Activated CD4-positive, alpha-beta T cell treated with anti-CD3 and anti-CD28 coated beads, Interleukin-2, amount 50 U/mL, for 1 hour (primary cell): Measurements from ENCODE around the gene HSPBP1.

Experiments used
- DNase-seq: peaks from one replicate; pipeline ENCODE4 v3.0.0-alpha.2; 2020

Gene HSPBP1

DNA sequence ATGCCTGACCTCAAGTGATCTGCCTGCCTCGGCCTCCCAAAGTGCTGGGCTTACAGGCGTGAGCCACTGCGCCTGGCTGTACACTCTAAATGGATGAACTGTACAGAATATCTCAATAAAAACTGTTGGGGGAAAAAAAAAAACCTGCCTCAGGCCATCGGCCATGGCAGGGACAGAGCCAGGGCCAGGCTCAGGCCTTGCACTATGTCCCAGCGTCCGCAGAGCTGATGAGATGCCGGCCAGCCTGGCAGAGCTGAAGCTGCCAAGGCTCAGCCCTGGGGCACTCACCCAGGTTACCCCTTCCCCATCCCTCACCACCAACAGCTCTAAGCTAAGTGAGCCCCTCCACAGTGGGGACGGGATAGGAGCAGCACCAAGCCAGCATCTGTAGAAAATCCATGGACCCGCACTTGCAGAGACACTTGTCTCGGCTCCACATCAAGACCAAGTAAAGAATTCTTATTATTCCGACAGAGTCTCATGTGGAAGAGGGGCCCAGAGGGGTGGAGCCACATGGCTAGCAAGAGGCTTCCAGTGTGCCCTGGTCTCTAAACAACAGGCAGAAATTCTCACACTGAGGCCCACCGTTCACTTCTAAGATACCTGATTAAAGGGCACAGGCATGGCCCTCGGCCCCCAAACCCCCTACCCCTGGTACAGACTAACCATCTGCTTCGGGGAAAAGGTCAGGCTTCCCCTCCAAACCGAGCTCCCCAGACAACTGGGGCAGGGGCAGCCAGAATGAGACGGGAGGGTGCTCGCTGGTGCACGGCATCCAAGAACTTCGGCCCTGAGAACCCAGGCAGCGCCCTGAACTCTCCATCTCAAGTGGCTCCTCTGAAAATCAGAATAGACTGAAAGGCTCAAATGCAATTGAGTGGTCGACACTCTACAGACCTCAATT lies 26.9 kb downstream of the HSPBP1 start:
- DNase-seq, result no peak

DNA sequence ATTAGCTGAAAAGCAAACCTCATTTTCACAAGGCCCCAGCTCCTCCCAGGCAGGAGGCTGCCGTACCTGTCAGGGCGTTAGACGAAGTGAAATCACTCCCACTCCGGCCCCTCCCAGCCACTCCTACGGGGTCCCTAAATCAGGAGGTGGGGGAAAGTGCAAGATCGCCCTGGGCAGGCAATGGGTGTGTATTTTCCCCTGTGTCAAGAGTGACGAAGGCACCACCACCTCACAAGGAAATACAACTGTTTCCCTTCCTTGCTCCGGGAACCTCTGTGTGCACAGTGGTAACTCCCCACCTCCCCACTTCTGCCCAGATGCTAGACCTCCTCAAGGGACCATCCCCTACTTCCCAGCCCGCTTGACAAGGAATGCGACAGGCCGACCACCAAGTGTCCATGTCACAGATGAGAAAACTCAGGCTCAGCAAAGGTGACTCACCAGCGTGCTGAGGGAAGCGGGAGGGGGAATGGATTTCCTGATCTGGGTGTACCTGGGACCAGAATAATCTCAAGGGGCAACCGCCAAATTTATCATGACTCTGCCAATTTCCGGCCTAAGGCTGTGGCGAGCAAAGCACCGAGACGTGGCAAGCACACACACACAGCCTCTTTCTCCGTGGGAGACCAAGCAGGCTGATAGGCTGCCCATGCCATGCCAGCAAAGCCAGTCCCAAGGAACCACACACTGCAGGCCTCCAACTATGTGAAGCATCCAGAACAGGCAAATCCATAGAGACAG lies 28.4 kb downstream of the HSPBP1 start:
- DNase-seq, result peak; percentile 38

DNA sequence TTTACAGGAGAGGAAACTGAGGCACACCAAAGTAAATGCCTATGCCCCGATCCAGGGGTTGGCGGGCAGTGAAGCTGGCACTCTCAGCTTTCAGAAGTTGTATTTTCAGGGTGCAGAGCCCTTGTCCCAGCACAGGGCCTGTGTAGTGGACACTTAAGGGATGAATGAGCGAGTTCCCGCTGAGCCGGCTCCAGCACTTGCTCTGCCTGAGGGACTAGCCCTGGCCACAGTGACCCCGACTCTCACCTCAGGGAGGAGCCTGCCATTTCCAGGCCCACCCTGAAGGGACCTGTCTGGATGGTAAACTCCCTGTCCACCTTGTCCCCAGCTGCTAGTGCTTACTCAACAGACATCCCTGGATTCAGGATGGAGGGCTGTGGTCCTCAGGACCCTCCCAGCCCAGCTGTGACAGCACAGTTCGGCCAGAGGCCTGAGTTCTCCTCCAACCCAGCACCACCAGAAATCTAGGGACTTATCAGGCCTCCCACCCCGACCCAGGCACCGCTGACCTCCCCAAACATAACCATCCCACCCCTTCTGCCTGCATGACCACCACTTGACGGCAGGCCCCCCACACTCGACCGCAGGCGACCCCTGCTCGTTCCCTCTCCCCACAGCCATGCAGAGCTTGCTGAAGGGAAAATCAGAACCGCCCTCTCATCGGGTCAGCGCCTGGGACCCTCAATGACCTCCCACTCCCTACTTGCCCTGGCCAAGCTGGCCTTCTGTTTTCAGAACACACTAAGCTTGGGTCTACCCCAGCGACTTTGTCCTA lies 29.5 kb downstream of the HSPBP1 start:
- no peak for DNase-seq

DNA sequence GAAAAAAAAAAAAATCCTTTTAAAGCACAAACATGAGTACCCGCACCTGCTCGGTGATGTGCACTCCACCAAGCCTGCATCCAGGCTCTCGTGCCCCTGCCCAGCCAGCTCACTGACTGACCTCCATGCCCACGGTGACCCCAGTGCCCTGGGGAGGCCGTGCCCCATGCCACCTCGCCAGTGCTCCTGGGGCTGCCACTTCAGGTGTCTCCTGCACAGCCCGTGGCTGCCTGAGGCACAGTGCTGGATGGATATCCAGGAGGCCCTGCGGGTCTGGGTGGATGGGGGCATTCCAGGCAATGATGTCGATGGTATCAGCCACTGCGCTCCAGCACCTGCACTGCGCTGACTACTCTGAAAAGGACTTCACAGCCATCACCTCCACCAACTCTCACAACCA lies 30.1 kb downstream of the HSPBP1 start:
- DNase-seq, result no peak

DNA sequence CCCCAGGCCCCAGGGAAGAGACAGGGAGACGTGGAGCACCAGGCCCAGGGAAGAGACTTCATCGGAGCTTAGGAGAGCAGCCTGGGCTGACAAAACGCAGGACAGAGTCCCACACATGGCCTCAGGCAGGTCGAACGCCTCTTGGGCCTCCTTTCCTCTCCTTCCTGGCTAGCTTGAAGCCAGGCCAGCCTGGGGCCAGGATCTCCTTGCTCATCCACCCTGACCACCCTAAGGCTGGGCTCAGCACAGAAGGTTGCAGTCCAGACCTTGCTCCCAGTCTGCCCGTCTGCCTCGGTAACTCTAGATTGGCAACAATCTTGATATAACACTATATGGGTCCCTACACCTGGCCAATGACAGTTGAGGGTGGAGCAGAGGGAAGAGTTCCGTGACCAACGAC lies 31.2 kb downstream of the HSPBP1 start:
- DNase-seq, result no peak

DNA sequence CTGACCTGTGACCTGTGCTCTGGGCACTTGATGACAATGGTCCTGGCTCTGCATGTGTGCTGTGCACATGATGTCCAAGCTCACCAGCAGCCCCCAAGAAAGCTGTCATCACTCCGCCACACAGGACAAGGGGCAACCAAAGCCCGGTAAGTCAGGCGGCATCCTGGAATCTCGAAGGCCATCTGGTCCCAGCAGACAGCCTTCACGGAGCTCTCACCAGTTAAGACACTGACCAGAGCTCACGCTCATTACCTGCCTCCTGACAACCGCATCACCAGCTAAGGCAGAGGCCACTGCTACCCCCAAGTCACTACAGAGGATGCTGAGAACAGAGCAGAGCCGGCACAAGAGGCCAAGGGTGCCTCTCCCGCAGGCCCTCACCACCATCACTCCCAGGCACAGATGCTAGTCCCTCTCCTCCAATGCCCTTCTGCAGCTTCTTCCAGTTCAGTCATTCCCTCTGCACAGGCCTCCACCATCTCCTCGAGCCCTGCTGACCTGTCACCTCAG lies 31.7 kb downstream of the HSPBP1 start:
- no peak for DNase-seq

DNA sequence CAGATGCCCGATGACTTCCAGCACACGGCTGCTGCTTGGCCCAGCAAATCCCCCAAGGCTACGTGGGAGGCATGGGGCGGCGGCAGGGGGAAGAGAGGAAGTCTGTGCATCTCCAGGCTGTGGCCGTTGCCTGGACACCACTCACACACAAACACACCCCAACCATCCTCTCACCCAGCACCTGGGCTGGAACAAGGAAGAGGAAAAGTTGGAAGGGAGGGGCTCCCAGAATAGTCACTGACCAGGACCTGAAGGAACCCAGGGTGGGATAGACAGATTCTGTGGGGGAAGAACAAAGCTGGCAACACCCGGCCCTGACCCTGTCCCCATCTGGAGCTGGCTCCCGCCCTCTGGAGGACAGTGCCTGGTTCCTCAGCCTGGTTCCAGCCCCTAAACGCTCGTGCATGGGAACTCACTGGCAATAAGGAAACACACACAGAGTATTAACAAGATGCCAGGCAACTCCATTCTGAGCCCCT lies 32.2 kb downstream of the HSPBP1 start:
- no peak for DNase-seq

DNA sequence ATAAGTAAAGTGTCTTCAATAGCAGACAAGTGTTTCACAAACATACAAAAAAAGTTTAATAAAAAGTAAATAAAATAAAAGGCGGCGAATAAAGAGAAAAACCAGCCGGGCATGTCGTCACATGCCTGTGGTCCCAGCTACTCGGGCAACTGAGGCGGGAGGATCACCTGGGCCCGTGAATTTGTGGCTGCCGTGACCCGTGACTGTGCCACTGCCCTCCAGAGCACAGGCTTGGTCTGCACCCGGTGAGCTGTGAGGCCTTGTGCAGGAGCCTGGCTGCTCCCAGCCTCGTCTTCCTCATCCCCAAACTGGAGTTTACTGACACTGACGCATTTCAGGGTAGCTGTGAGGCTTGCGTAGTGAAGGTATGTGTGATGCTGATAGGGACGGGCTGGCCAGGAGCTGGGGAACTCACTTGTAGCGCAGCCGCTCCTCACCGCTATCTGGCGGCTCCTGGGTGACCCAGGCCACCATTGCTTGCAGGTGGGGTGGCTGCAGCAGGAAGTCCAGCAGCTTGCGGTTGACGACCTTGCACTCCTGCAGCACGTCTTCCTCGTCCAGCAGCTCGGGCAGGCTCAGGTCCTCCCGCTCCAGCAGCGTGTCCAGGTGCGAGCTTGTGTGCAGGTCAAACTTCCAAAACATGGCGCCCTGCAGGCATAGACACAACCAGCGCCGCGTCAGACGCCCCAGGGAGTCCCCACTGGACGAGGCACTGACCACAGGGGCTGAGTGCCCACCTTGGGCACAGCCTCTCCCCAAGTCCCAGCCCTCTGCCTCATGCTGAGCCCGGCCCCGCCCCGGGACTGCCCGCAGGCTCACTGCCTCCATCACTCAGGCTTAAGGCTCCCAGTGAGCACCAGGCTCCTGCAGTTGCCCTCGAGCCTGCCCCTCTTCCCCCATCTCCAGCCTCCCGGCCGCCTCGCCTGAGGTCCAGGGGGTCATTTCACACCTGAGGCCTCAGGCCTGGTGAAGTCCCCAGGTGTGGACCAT lies 33.2 kb downstream of the HSPBP1 start:
- DNase-seq, result no peak

DNA sequence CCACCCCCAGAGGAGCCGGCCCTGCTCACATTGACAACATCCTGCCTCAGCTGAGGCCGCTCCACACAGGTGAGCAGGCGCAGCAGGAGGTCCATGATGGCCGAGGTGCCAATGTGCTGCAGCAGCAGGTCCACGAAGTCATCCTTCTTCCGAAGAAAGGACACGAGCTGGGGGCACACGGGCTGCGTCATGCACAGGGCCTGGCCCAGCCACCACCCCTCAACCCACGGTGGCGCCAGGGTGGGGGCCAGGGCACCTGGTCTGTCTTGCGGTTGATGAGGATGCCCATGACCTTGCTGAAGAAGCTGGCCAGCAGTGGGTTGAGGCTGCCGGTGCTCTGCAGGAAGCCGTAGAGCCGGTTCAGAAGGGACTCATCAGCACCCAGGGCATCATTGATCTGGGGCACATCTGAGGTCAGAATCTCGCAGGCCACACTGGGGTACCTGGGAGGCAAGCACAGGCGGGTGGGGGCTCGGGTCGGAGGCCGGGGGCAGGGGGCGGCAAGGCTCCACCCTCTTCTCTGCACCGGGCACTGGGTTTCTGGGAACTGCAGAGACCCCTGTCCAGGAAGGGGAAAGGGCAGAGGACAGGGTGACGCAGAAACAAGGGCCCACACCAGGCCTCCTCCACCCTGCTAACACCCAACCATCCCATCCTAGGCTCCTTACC lies 34.5 kb downstream of the HSPBP1 start:
- no peak for DNase-seq

DNA sequence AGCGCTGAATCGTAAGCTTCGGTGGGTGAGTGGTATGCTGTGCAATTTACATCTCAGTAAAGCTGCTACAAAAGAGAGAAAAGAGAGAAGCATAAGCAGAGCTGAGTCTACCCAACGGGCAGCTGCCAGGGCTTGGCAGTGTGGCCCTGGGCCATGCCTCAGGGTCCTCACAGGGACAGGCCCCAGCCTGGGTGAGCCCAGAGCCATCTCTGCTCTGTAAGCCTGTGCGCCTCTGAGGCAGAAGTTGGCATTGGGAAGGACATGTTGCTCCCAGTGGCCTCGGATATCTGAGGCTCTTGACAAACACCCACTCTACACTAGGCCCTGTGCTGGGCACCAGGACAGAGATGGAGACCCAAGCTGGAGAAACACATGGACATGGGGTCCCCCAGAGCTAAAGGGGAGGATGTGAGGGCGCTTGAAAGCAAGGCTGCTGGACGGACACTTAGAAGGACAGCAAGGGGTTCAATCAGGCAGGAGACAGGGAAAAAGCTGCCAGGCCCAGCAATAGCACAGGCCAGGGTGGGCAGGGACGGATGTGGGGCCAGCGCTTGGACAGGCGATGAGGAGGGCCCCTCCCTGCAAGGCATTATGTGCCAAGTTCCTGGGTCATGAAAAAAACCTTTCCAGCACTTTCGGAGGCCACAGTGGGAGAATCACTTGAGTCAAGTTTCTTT lies 35.8 kb downstream of the HSPBP1 start:
- DNase-seq, result no peak

DNA sequence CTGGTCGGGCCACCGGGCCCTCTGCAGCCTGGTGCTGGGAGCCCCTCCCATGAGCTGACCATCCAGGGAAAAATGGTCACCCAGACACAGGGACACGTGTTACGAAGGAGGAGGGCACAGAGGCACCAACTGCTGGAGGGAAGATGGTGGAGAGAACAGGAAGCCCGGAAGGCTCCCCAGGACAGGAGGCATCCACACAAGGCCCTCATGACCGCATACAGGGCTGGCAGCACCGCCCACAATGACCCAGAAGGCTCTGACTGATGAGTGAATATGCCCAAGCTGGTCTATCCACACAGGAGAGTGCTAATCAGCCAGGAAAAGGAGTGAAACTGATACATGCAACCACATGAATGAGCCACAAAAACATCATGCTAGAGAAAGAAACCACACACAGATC lies 37.4 kb downstream of the HSPBP1 start:
- no peak for DNase-seq

DNA sequence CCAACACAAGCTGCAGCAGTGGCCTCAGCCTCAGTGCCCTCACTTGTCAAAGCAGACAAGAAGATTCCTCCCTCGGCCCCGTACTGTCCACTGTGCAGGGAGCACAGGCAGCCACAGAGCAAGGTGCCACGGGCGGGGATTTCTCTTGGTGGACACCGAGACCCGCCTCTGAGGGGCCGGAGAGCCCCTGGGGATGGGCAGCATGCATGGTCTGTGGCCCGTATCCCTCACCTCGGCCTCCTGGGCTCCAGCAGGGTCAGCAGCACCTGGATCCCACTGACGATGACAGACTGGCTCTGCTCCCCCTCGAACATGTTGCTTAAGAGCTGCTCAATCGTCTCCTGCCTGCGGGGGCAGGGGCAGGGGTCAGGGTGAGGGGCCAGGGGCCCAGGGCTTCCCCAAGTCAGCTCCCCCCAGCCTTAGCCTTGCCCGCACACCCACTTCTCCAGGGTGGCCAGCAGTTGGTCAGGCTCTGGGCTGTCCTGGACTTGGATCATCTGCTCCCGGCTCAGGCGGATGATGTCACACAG lies 37.9 kb downstream of the HSPBP1 start:
- DNase-seq, result no peak

DNA sequence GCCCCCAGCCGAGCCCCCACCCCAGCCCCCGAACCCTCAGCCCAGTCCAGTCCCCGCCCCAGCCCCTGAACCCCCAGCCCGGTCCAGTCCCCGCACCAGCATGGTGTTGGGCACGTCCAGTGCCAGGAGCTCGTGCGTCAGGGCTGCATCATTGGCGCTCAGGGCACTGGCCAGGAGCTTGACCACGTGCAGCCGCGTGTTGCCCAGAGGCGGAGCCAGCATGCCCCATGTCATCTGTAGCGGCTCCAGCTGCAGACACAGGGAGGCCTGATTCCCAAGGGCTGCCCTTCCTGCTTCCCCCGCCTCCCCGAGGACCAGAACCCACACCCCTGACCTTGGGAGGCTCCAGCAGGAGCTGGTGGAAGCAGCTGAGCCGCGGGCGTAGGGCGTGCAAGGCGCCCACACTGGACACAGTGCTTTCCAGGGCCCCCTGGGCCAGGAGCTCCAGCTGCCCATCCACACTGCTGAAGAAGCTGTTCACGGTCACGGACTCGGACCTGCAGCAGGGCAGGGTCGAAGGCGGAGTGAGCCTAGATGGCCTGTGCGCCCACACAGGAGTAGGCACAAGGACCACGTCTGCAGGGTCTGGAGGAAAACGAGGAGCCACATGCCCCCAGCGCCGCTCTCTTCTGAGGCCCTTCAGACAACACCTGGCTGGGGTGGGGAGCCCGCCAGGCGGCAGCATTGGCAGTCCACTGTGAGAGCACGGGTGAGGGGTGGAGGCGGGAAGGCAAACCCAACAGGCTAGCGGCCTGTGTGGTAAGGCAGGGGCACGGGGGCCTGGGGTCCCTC lies 38.6 kb downstream of the HSPBP1 start:
- no peak for DNase-seq

DNA sequence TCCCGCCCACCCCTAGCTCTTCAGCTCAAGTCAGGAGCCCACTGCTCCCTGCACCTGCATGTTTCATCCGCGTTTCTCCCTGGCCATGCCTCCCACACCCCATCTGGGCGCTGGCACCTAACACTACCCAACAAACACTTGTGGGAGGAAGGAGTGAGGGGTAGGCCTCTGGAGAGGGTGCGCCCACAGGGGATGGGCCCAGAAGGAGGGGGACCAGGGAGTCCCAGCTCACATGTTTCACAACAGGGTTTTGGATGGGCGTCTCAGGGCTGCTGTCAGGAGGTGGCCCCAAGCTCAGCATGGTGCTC lies 39.2 kb downstream of the HSPBP1 start:
- DNase-seq, result no peak

DNA sequence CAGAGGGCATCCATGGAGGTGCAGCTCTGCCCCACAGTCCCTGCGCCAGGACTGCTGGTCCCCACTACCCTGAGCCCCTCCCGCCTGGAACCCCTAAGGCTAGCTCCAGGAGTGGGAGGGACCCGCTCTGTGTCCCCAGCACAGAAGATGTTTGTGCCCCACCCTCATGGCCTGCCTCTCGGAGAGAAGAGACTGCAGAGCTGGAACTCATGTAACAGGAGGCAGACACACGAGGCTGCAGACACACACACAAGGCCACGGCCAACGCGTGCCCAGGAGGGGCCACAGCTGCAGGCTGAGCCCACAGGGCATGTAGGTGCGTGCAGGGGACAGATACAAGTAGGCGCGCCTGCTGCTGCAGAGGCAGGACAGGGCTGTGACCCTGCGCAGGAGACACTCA lies 40.9 kb downstream of the HSPBP1 start:
- no peak for DNase-seq

DNA sequence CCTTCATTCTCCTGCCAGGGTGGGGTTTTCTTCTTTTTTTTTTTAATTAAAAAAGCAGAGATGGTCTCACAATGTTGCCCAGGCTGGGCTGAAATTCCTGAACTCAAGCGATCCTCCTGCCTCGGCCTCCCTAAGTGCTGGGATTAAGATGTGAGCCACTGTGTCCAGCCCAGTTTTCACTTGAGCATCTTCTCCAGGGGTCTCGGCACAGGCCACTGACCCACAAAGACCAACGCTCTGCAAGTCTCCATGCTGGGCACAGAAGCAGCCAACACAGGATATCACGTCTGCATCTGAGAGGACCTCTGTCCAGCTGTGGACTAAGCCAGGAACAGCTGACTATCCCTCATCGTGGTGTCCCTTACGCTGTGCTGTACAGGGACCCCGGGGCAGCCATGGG lies 41.9 kb downstream of the HSPBP1 start:
- no peak for DNase-seq

DNA sequence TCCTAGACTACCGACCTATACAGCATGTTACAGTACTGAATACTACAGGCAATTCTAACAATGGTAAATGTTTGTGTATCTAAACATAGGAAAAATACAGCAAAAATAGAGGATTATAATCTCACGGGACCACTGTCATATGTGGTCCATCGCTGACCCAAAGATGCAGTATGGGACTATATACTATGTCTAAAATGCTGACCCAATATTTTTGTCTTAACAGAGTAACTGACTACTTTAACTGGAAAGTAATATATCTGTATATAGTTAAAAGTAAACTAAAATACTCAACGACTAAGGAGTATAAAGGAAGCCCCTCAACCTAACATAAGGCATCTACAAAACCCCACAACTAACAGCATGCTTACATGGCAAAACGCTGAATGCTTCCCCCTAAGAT lies 46.9 kb downstream of the HSPBP1 start:
- DNase-seq, result no peak

DNA sequence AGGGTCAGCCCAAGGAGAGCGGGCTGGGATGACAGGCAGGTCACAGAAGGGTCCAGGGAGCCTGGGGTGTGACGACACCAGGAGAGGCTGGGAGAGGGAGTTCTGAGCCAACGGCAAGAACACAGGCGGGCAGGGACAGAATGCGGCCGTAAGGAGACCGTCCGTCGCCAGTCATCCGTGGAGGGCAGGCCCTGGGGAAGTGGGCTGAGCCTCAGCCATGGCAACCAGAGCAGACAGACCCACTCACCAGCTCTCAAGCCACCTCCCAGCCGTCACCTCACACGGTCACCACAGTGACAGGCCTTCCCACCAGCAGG lies 47.7 kb downstream of the HSPBP1 start:
- DNase-seq, result no peak

DNA sequence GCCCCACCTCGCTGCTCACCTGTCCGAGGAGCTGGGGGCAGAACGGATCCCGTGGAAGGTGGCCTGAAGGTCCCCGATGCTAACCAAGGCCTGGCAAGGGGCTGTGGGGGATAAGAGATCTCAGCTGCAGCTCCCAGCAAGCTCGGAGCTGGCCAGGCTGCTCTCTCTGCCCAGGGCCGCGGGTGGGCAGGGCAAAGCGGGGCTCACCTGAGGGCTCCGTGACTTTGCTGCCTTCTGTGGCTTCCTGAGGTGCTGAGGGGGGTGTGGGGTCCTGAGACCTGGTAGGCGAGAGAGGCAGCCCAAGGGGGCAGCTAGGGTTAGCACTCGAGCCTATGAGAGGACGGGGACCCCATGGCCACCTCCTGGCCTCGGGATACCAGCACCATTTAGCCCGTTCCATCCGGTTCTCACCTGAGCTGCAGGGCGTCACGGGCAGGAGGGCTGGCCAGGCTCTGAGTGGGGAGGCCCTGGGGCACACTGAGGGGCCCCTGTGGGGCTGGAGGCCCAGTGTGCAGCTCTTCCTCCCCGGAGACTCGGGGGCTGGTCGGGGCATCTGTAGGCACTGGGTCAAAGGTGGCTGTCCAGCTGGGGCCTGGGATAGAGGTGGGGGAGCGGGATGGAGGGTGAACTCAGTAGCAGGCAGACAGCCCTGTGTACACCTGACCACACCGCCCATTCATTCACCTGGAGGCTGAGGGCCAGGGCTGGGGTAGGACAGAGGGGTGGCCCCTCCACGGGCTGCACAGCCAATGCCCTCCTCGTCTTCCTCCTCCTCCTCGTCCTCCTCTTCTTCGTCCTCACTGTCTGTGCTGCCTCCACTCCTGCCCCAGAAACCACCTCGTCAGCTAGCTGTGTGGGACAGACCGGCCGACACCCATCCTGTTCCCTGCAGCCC lies 48.3 kb downstream of the HSPBP1 start:
- no peak for DNase-seq
